SK-N-SH (cell line): ENCODE measurements around the gene UBD. TPM values are rescaled to one million over a fixed set of nuclear protein-coding genes. Genes with fewer than 3 reads are reported as not detected.
A peak's percentile ranks its signal among the peaks of the same experiment; 100 is the strongest.

ENCODE experiments used
- CTCF ChIA-PET: fragments of 300-600, 350-600 bp; formaldehyde crosslinking; extraction: SDS; loops from one replicate; lab custom pipeline; 2021; lab: Yijun Ruan, JAX
- POLR2A ChIA-PET: fragments of 350-600 bp; sonication (Branson Sonifier 250); formaldehyde crosslinking; extraction: SDS; loops from one replicate; lab custom pipeline; 2020; ENCODE audit warnings: antibody characterized with exemption, inconsistent platforms; lab: Yijun Ruan, JAX
- DNase-seq: peaks from one replicate; pipeline ENCODE4 v3.0.0; 2012
- H2AFZ ChIP-seq: fragments of 200-600 bp; sonication (generic); 2 replicates; pipeline ENCODE4 v1.8.1; 2016; ENCODE audit warnings: antibody characterized with exemption, mild to moderate bottlenecking, low read depth
- H3F3A ChIP-seq: fragments of 200-600 bp; sonication (generic); replicated peaks from 2 replicates; pipeline ENCODE3; 2016; ENCODE audit warnings: antibody characterized with exemption, mild to moderate bottlenecking; ENCODE audit not compliant: insufficient read depth
- H3K27ac ChIP-seq, 2 experiments: fragments of 200-500 bp in 1 of 2; fragments of 200-600 bp in 1 of 2; sonication (Bioruptor generic) in 1 of 2; sonication (generic), shearing (Covaris generic) in 1 of 2; 2 replicates each; pipeline versions ENCODE4 v1.5.1 to v1.6.1; 2014 to 2016; ENCODE audit warnings: low read depth in 2 of 2, inconsistent platforms in 1 of 2, low read length in 1 of 2, mild to moderate bottlenecking in 1 of 2, mixed read lengths in 1 of 2
- H3K27me3 ChIP-seq: fragments of 200-600 bp; sonication (generic), shearing (Covaris generic); 2 replicates; pipeline ENCODE4 v1.6.1; 2016; ENCODE audit warnings: mixed run types; ENCODE audit not compliant: insufficient read depth
- H3K36me3 ChIP-seq, 2 experiments: fragments of 200-500 bp in 1 of 2; fragments of 200-600 bp in 1 of 2; sonication (Bioruptor generic) in 1 of 2; sonication (generic) in 1 of 2; replicated peaks in 1 of 2; 2 replicates each; pipeline versions ENCODE3 to v1.5.1; 2014 to 2016; ENCODE audit warnings: low read length in 1 of 2, mild to moderate bottlenecking in 1 of 2; ENCODE audit not compliant: insufficient read depth in 2 of 2, control insufficient read depth in 1 of 2
- H3K4me1 ChIP-seq, 2 experiments: fragments of 200-500 bp in 1 of 2; fragments of 200-600 bp in 1 of 2; sonication (Bioruptor generic) in 1 of 2; sonication (generic), shearing (Covaris generic) in 1 of 2; 2 replicates each; pipeline versions ENCODE4 v1.5.1 to v1.6.1; 2014 to 2016; ENCODE audit warnings: low read depth in 1 of 2, low read length in 1 of 2, mixed run types in 1 of 2; ENCODE audit not compliant: insufficient read depth in 2 of 2, control insufficient read depth in 1 of 2
- H3K4me2 ChIP-seq: fragments of 200-600 bp; sonication (generic), shearing (Covaris generic); 2 replicates; pipeline ENCODE4 v1.6.1; 2017; ENCODE audit warnings: mixed run types
- H3K4me3 ChIP-seq, 2 experiments: fragments of 200-500 bp in 1 of 2; fragments of 200-600 bp in 1 of 2; sonication (Bioruptor generic) in 1 of 2; sonication (generic), shearing (Covaris generic) in 1 of 2; 2 replicates each; pipeline versions ENCODE4 v1.5.1 to v1.8.1; 2014 to 2016; ENCODE audit warnings: low read depth in 2 of 2, inconsistent platforms in 1 of 2, low read length in 1 of 2, mild to moderate bottlenecking in 1 of 2, mixed read lengths in 1 of 2, moderate library complexity in 1 of 2
- H3K79me2 ChIP-seq: fragments of 200-600 bp; sonication (generic); 2 replicates; pipeline ENCODE4 v1.8.1; 2017; ENCODE audit warnings: mild to moderate bottlenecking; ENCODE audit not compliant: insufficient read depth
- H3K9ac ChIP-seq: fragments of 200-600 bp; sonication (generic); 2 replicates; pipeline ENCODE4 v1.6.1; 2017; ENCODE audit warnings: mixed run types
- H3K9me2 ChIP-seq: fragments of 200-600 bp; sonication (generic); 2 replicates; pipeline ENCODE4 v1.6.1; 2017; ENCODE audit warnings: mixed run types
- H3K9me3 ChIP-seq: fragments of 200-600 bp; sonication (generic); 2 replicates; pipeline ENCODE4 v1.6.1; 2017; ENCODE audit warnings: mixed run types, mild to moderate bottlenecking, moderate library complexity
- H4K20me1 ChIP-seq: fragments of 200-600 bp; sonication (generic); 2 replicates; pipeline ENCODE4 v1.6.1; 2017; ENCODE audit warnings: mild to moderate bottlenecking, mixed run types; ENCODE audit not compliant: insufficient read depth
- CTCF ChIP-seq: fragments of 200-600 bp; sonication (generic); IDR thresholded peaks from 2 replicates; pipeline ENCODE4 v1.6.1; 2017; ENCODE audit warnings: antibody characterized with exemption, mild to moderate bottlenecking, moderate library complexity
- FOXJ3 ChIP-seq: sonication (generic); formaldehyde crosslinking; IDR thresholded peaks from 2 replicates; pipeline ENCODE4 v1.5.1; 2020; ENCODE audit warnings: mild to moderate bottlenecking, missing genetic modification reagents
- FOXM1 ChIP-seq: IDR thresholded peaks from 2 replicates; pipeline ENCODE4 v1.4.0; 2012; ENCODE audit warnings: low read depth, mild to moderate bottlenecking
- IRF3 ChIP-seq: fragments of 150-350 bp; IDR thresholded peaks from 2 replicates; pipeline ENCODE4 v1.6.1; 2016; ENCODE audit warnings: mild to moderate bottlenecking, low read depth, low read length
- MAX ChIP-seq: IDR thresholded peaks from 2 replicates; pipeline ENCODE4 v1.4.0; 2012; ENCODE audit warnings: low read depth
- MEF2A ChIP-seq: IDR thresholded peaks from 2 replicates; pipeline ENCODE4 v1.4.0; 2012; ENCODE audit warnings: low read depth, borderline replicate concordance
- MXI1 ChIP-seq: IDR thresholded peaks from 2 replicates; pipeline ENCODE4 v1.6.1; 2012; ENCODE audit warnings: mild to moderate bottlenecking, low read depth, low read length, improper control_type of control experiment
- NFIC ChIP-seq: IDR thresholded peaks from 2 replicates; pipeline ENCODE4 v1.4.0; 2012; ENCODE audit warnings: borderline replicate concordance
- NRF1 ChIP-seq: IDR thresholded peaks from 2 replicates; pipeline ENCODE4 v1.6.1; 2012; ENCODE audit warnings: low read depth, mild to moderate bottlenecking, low read length
- POLR2AphosphoS5 ChIP-seq: IDR thresholded peaks from 2 replicates; pipeline ENCODE4 v1.6.1; 2012; ENCODE audit warnings: low read depth, low read length
- REST ChIP-seq: IDR thresholded peaks from 2 replicates; pipeline ENCODE4 v1.6.1; 2012; ENCODE audit warnings: mild to moderate bottlenecking, low read depth, low read length, moderate library complexity
- RXRA ChIP-seq: IDR thresholded peaks from 2 replicates; pipeline ENCODE4 v1.4.0; 2012; ENCODE audit warnings: low read depth, mild to moderate bottlenecking, borderline replicate concordance
- WGBS: methylation state at CpG from one replicate; pipeline ENCODE4 v1.1.6; 2017; ENCODE audit warnings: low lambda C conversion rate; 5-methylcytosine and 5-hydroxymethylcytosine counted together
- polyA plus RNA-seq, 3 experiments: library from polyadenylated mRNA; depleted of rRNA; stranded (reverse); fragments of >200 nt; gene quantifications; 2 replicates each; pipeline ENCODE4 v1.2.3, GENCODE V29; 2012

The UBD gene
- polyA plus RNA-seq, 1 of the 3 experiments (the other 2 are of a cell fraction) = not detected

GRCh38 chr6:29537714-29538403 is 21.7 kb downstream of the UBD start:
- WGBS = 7% methylated on average over 3 of the region's 4 CpGs
- Histone ChIP-seq H3K36me3 (no peaks in the 10 kb centered on the region), H2AFZ (no peak overlapping the region), H3F3A (no peaks in the 10 kb centered on the region), H3K9me2 (no peaks in the 10 kb centered on the region), H3K4me1 (no peaks in the 10 kb centered on the region), H3K4me3 (no peak overlapping the region), H3K27me3 (peaks cover 32% of the 10 kb centered on the region), H3K27ac (no peak overlapping the region), H3K79me2 (no peaks in the 10 kb centered on the region), H3K9ac (no peak overlapping the region), H3K4me2 (no peak overlapping the region), H4K20me1 (no peaks in the 10 kb centered on the region), H3K9me3 (no peaks in the 10 kb centered on the region)
- CTCF ChIA-PET = no interaction called here
- DNase-seq = no peak
- no peak for TF ChIP-seq MXI1
- TF ChIP-seq REST = peak; percentile 68; the same call in 1 of the 2 replicates
- no peak for TF ChIP-seq FOXJ3 (CRISPR knock-in tag)
- no peak for TF ChIP-seq IRF3
- no peak for TF ChIP-seq POLR2AphosphoS5
- TF ChIP-seq CTCF = no peak
- POLR2A ChIA-PET = no interaction called here

GRCh38 chr6:29532320-29532951 is 27.1 kb downstream of the UBD start:
- no peak overlapping the region for H2AFZ ChIP-seq
- H3K79me2 ChIP-seq = no peaks in the 10 kb centered on the region
- WGBS = 0% methylated on average over 1 of the region's 2 CpGs
- no peak overlapping the region for H3K4me2 ChIP-seq
- no peaks in the 10 kb centered on the region for H3K9me3 ChIP-seq
- POLR2A ChIA-PET = interaction anchor here (0.6 kb wide), 1 partner anchor 920 kb away, joined by 4 read pairs; no protein-coding TSS in a partner anchor
- no peaks in the 10 kb centered on the region for H3K36me3 ChIP-seq
- no peak overlapping the region for H3K4me3 ChIP-seq
- no peak overlapping the region for H3K27ac ChIP-seq
- H3K9ac ChIP-seq = no peak overlapping the region
- H3K9me2 ChIP-seq = no peaks in the 10 kb centered on the region
- no peak for TF ChIP-seq NRF1
- no peak for TF ChIP-seq RXRA
- no peak for TF ChIP-seq POLR2AphosphoS5
- no peak for TF ChIP-seq NFIC
- no peak for TF ChIP-seq MEF2A
- TF ChIP-seq FOXM1 = no peak
- TF ChIP-seq MAX = no peak
- TF ChIP-seq MXI1 = no peak
- peaks cover 30% of the 10 kb centered on the region; the same call in 1 of the 2 replicates for H3K27me3 ChIP-seq
- H3F3A ChIP-seq = no peaks in the 10 kb centered on the region
- H4K20me1 ChIP-seq = no peaks in the 10 kb centered on the region
- DNase-seq = no peak
- CTCF ChIA-PET = interaction anchor here (0.7 to 1.6 kb wide), 3 partner anchors 22 to 763 kb away, joined by 3 to 5 read pairs (median 4); no protein-coding TSS in a partner anchor
- no peaks in the 10 kb centered on the region for H3K4me1 ChIP-seq
